ENCODE results near the gene C13orf42. TPM values are rescaled to one million over a fixed set of nuclear protein-coding genes. Genes with fewer than 3 reads are reported as not detected.

The C13orf42 gene
- total RNA-seq, 1 experiment from 2014 or later, result not detected

DNA sequence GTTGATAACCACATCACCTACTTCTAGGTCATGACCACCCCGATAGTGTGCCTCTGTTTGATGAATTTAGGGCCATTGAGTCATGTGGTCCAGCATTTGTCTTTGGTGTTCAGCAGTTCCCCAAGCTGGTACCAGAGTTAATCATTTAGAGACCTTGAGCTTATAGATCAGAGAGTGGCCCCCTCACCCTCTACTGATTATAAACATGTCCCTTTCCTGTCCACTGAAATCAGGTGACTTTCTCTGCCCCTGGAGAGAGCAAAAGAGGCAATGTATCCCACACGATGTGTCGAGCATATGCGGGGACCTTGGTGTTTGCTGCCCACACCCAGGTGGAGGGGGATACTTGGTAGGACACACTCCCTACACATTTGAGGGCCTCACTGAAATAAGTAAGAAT, 46.3 kb downstream of the C13orf42 start:
- intact Hi-C loops (cut with micrococcal nuclease; ENCODE audit: unreplicated experiment), result no loop called here
- no peak overlapping the region for H3K4me3 Mint-ChIP-seq (ENCODE audit: low read depth, unreplicated experiment)
- DNase-seq, result no peak
- no peak overlapping the region for H3K27ac Mint-ChIP-seq (ENCODE audit: unreplicated experiment)
- no peaks in the 10 kb centered on the region for H3K9me3 Mint-ChIP-seq (ENCODE audit: low read depth, unreplicated experiment)
- TF ChIP-seq, protein P1, sequence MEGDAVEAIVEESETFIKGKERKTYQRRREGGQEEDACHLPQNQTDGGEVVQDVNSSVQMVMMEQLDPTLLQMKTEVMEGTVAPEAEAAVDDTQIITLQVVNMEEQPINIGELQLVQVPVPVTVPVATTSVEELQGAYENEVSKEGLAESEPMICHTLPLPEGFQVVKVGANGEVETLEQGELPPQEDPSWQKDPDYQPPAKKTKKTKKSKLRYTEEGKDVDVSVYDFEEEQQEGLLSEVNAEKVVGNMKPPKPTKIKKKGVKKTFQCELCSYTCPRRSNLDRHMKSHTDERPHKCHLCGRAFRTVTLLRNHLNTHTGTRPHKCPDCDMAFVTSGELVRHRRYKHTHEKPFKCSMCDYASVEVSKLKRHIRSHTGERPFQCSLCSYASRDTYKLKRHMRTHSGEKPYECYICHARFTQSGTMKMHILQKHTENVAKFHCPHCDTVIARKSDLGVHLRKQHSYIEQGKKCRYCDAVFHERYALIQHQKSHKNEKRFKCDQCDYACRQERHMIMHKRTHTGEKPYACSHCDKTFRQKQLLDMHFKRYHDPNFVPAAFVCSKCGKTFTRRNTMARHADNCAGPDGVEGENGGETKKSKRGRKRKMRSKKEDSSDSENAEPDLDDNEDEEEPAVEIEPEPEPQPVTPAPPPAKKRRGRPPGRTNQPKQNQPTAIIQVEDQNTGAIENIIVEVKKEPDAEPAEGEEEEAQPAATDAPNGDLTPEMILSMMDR (IDR thresholded peaks at IDR 0.05; ENCODE audit: unreplicated experiment), result no peak
- no TSS peak for BruUV-seq (replicated peaks)
- H3K4me1 Mint-ChIP-seq (ENCODE audit: low read depth, unreplicated experiment), result peaks cover 8% of the 10 kb centered on the region
- no peaks in the 10 kb centered on the region for H3K36me3 Mint-ChIP-seq (ENCODE audit: insufficient read depth, unreplicated experiment)
- H3K27me3 Mint-ChIP-seq (ENCODE audit: unreplicated experiment), result no peaks in the 10 kb centered on the region
- CTCF ChIA-PET, result interaction anchor here (0.6 kb wide), 1 partner anchor 738 kb away, joined by 4 read pairs; no protein-coding TSS in a partner anchor

DNA sequence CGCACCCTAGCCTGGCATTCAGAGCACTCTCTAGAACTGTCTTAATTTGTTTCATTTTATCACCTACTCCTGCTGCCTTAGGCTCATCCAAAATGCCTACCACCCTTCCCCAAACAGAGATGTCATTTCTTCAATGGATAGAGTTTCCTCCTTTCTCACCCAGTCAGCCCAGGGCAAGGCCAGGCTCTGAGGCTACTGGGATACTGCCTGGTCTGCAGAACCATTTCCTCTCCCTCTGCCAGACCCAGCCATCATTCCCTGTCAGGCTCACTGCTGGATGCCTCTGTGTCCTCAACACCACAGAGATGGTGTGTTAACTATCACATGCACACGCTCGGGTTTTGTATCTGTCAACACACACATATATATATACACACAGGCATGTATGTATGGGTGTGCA, 47.2 kb downstream of the C13orf42 start:
- TF ChIP-seq, protein P1 (IDR thresholded peaks at IDR 0.05; ENCODE audit: unreplicated experiment), result no peak
- intact Hi-C loops (cut with micrococcal nuclease; ENCODE audit: unreplicated experiment), result no loop called here
- Mint-ChIP-seq H3K27me3 (ENCODE audit: unreplicated experiment) (no peaks in the 10 kb centered on the region), H3K4me1 (ENCODE audit: low read depth, unreplicated experiment) (peaks cover 8% of the 10 kb centered on the region), H3K4me3 (ENCODE audit: low read depth, unreplicated experiment) (no peak overlapping the region), H3K9me3 (ENCODE audit: low read depth, unreplicated experiment) (no peaks in the 10 kb centered on the region), H3K27ac (ENCODE audit: unreplicated experiment) (no peak overlapping the region), H3K36me3 (ENCODE audit: insufficient read depth, unreplicated experiment) (no peaks in the 10 kb centered on the region)
- no TSS peak for BruUV-seq (replicated peaks)
- DNase-seq, result no peak
- CTCF ChIA-PET, result no interaction called here

DNA sequence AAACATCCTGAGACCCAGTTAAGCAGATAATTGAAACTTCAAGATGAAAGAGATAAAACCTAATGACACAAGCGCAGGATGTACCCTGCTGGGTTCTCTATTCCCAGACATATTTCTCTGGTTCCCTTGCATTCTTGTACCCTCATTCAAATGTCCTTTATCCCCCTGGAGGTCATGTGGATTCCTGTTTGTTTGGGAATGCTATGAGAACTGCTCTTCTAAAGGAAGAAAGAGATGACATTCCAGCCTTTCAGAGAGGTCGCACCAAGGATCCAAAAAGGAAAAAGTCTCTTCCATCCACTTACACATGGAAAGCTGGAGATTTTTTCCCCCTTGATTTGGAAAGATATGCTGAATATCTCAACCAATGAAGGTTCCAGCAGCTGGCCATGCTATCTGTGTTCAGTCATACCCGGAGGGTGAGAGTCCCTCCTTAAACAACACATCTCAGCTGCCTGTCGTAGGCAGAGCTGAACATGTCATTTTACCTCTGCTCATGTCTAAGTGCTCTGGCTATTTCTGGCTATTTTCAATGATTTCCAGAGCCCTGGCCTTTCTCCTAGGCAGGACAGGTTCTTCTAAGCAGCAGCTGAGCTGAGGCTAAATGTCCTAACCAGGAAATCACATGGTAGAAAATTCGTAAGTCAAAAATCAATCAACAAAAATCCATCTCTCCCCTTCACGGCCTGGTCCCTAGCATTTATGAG, 52.5 kb downstream of the C13orf42 start:
- no peak for DNase-seq
- no TSS peak for BruUV-seq (replicated peaks)
- Mint-ChIP-seq H3K27me3 (ENCODE audit: unreplicated experiment) (no peaks in the 10 kb centered on the region), H3K4me3 (ENCODE audit: low read depth, unreplicated experiment) (no peak overlapping the region), H3K36me3 (ENCODE audit: insufficient read depth, unreplicated experiment) (no peaks in the 10 kb centered on the region), H3K9me3 (ENCODE audit: low read depth, unreplicated experiment) (no peaks in the 10 kb centered on the region), H3K27ac (ENCODE audit: unreplicated experiment) (no peak overlapping the region), H3K4me1 (ENCODE audit: low read depth, unreplicated experiment) (no peaks in the 10 kb centered on the region)
- intact Hi-C loops (cut with micrococcal nuclease; ENCODE audit: unreplicated experiment), result no loop called here
- TF ChIP-seq, protein P1 (IDR thresholded peaks at IDR 0.05; ENCODE audit: unreplicated experiment), result no peak
- CTCF ChIA-PET, result interaction anchor here (0.7 kb wide), 1 partner anchor 941 kb away, joined by 3 read pairs; no protein-coding TSS in a partner anchor

DNA sequence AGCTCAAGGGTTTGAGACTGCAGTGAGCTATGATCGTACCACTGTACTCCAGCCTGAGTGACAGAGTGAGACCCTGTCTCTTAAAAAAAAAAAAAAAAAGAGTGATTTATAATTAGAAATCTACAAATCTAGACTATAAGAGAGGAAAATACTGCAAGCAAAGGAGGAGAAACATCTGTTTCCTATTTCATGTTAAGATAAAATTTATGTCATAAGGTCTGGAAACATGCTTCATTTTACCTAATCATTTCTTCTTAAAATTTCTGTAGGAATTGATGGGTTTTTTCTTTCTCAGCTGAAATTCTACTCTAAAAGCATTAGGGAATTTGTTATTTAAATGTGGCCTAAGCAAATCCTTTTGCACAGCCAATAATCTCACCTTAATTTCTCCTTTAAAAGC, 53.2 kb downstream of the C13orf42 start:
- no peak overlapping the region for H3K27ac Mint-ChIP-seq (ENCODE audit: unreplicated experiment)
- H3K9me3 Mint-ChIP-seq (ENCODE audit: low read depth, unreplicated experiment), result no peaks in the 10 kb centered on the region

More for the DNA sequence above, 53.2 kb downstream of the C13orf42 start:
- H3K4me3 Mint-ChIP-seq (ENCODE audit: low read depth, unreplicated experiment), result no peak overlapping the region
- CTCF ChIA-PET, result interaction anchor here (0.7 kb wide), 1 partner anchor 940 kb away, joined by 3 read pairs; no protein-coding TSS in a partner anchor
- TF ChIP-seq, protein P1 (IDR thresholded peaks at IDR 0.05; ENCODE audit: unreplicated experiment), result no peak
- intact Hi-C loops (cut with micrococcal nuclease; ENCODE audit: unreplicated experiment), result no loop called here
- no TSS peak for BruUV-seq (replicated peaks)
- no peak for DNase-seq
- no peaks in the 10 kb centered on the region for H3K36me3 Mint-ChIP-seq (ENCODE audit: insufficient read depth, unreplicated experiment)
- no peaks in the 10 kb centered on the region for H3K27me3 Mint-ChIP-seq (ENCODE audit: unreplicated experiment)
- H3K4me1 Mint-ChIP-seq (ENCODE audit: low read depth, unreplicated experiment), result no peaks in the 10 kb centered on the region

Data from Calu3 (cell line).